Keratinocyte (primary cell): ENCODE data around the gene ST3GAL5. TPM values are rescaled to one million over a fixed set of nuclear protein-coding genes. Genes with fewer than 3 reads are reported as not detected.

Experiments used
- DNase-seq: peaks from one replicate; pipeline ENCODE4 v3.0.0-alpha.2; 2011; ENCODE audit warnings: low read depth, missing footprints, low spot score
- FAIRE-seq: peaks from 2 replicates; lab custom pipeline; 2011; peaks lifted over from hg19 to GRCh38; lab: Jason Lieb, UNC
- H2AFZ ChIP-seq: 2 replicates; pipeline ENCODE4 v1.6.0; 2012; ENCODE audit warnings: low read length, control low read depth, inconsistent platforms; ENCODE audit not compliant: control insufficient read depth
- H3K27ac ChIP-seq: 2 replicates; pipeline ENCODE4 v1.5.1; 2011; ENCODE audit warnings: low read length; ENCODE audit not compliant: control insufficient read depth, insufficient read depth
- H3K27me3 ChIP-seq: 3 replicates; pipeline ENCODE4 v1.6.0; 2011; ENCODE audit warnings: low read length; ENCODE audit not compliant: control insufficient read depth, insufficient read depth; ENCODE audit errors: extremely low read depth
- H3K36me3 ChIP-seq, 2 experiments: 2 replicates in 1 of 2; 3 replicates in 1 of 2; pipeline ENCODE4 v1.5.1; 2011; ENCODE audit warnings: low read length in 2 of 2, mild to moderate bottlenecking in 1 of 2; ENCODE audit not compliant: control insufficient read depth in 2 of 2, insufficient read depth in 2 of 2; ENCODE audit errors: extremely low read depth in 1 of 2
- H3K4me1 ChIP-seq: 3 replicates; pipeline ENCODE4 v1.5.1; 2011; ENCODE audit warnings: low read length; ENCODE audit not compliant: control insufficient read depth, insufficient read depth; ENCODE audit errors: extremely low read depth
- H3K4me2 ChIP-seq: 3 replicates; pipeline ENCODE4 v1.6.0; 2011; ENCODE audit warnings: low read depth, low read length; ENCODE audit not compliant: control insufficient read depth, insufficient read depth; ENCODE audit errors: extremely low read depth
- H3K4me3 ChIP-seq, 3 experiments: fragments of 200-600 bp in 1 of 3; sonication (generic) in 1 of 3; 2 replicates in 2 of 3; 3 replicates in 1 of 3; pipeline ENCODE4 v1.5.1; 2011 to 2016; ENCODE audit warnings: low read length in 3 of 3, mild to moderate bottlenecking in 3 of 3, control low read depth in 2 of 3, inconsistent platforms in 1 of 3, low read depth in 1 of 3, mixed read lengths in 1 of 3, mixed run types in 1 of 3, moderate library complexity in 1 of 3; ENCODE audit not compliant: control insufficient read depth in 2 of 3, insufficient read depth in 2 of 3; ENCODE audit errors: extremely low read depth in 1 of 3
- H3K79me2 ChIP-seq: 2 replicates; pipeline ENCODE4 v1.6.0; 2012; ENCODE audit warnings: low read length; ENCODE audit not compliant: control insufficient read depth, insufficient read depth
- H3K9ac ChIP-seq: 3 replicates; pipeline ENCODE4 v1.6.0; 2011; ENCODE audit warnings: low read length; ENCODE audit not compliant: control insufficient read depth, insufficient read depth; ENCODE audit errors: extremely low read depth
- H3K9me1 ChIP-seq: 3 replicates; pipeline ENCODE4 v1.6.0; 2011; ENCODE audit warnings: low read length; ENCODE audit not compliant: control insufficient read depth, insufficient read depth; ENCODE audit errors: extremely low read depth
- H3K9me3 ChIP-seq: 2 replicates; pipeline ENCODE4 v1.5.1; 2012; ENCODE audit warnings: low read depth, low read length; ENCODE audit not compliant: control insufficient read depth
- H4K20me1 ChIP-seq: 3 replicates; pipeline ENCODE4 v1.6.0; 2011; ENCODE audit warnings: low read length; ENCODE audit not compliant: control insufficient read depth, insufficient read depth; ENCODE audit errors: extremely low read depth
- EZH2 ChIP-seq: IDR thresholded peaks from one replicate; pipeline ENCODE4 v1.6.1; 2012; ENCODE audit warnings: inconsistent platforms, mild to moderate bottlenecking, low read length, moderate library complexity
- dilution Hi-C: fragments of 300-500 bp; cut with MboI; formaldehyde crosslinking; loops from one replicate; pipeline ENCODE4 v1.7.0; 2020; ENCODE audit warnings: low sequenced_read_pairs; ENCODE audit not compliant: extremely low pct_ligation_motif_present
- polyA plus RNA-seq, 5 experiments: library from polyadenylated mRNA; depleted of rRNA in 3 of 5; stranded (reverse) in 3 of 5; stranded (forward) in 1 of 5; unstranded in 1 of 5; fragments of >200 nt; gene quantifications; 1 replicate in 1 of 5; 2 replicates in 3 of 5; 3 replicates in 1 of 5; pipeline versions ENCODE4 v1.2.1 to v1.2.3, GENCODE V29; 2011 to 2012; ENCODE audit warnings: missing spikeins in 2 of 5, low read depth in 1 of 5, low replicate concordance in 1 of 5
- TF ChIP-seq, protein P1 (sequence below), 3 experiments: IDR thresholded peaks in 1 of 3; conservative IDR thresholded peaks in 1 of 3; optimal IDR thresholded peaks in 1 of 3; 2 replicates in 2 of 3; 3 replicates in 1 of 3; pipeline versions ENCODE3 to v1.5.1; 2011; ENCODE audit warnings: low read length in 3 of 3, mild to moderate bottlenecking in 3 of 3, moderate library complexity in 2 of 3, control low read depth in 1 of 3, inconsistent platforms in 1 of 3; ENCODE audit not compliant: insufficient read depth in 2 of 3; ENCODE audit errors: extremely low read depth in 1 of 3

The ST3GAL5 gene
- polyA plus RNA-seq, 1 donor (not counting 4 experiments of a cell fraction or from before 2014, with no cell fraction given) = 43.5 TPM

DNA sequence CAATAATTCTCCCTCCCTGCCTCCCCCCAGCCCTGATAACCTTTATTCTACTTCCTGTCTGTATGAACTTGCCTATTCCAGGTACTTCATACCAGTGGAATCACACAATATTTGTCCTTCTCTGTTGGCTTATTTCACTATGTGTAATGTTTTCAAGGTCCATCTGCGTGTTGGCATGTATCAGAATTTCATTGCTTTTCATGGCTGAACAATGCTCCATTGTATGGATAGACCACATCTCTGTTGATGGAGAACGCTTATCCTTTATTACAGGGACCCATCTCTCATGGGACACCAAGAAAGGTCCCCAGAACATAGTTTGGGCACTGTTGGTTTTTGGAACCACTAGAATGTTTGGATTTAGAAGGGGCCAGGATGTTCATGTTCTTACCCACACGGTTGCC, 94.8 kb downstream of the ST3GAL5 start:
- TF ChIP-seq EZH2 = no peak
- TF ChIP-seq, protein P1, sequence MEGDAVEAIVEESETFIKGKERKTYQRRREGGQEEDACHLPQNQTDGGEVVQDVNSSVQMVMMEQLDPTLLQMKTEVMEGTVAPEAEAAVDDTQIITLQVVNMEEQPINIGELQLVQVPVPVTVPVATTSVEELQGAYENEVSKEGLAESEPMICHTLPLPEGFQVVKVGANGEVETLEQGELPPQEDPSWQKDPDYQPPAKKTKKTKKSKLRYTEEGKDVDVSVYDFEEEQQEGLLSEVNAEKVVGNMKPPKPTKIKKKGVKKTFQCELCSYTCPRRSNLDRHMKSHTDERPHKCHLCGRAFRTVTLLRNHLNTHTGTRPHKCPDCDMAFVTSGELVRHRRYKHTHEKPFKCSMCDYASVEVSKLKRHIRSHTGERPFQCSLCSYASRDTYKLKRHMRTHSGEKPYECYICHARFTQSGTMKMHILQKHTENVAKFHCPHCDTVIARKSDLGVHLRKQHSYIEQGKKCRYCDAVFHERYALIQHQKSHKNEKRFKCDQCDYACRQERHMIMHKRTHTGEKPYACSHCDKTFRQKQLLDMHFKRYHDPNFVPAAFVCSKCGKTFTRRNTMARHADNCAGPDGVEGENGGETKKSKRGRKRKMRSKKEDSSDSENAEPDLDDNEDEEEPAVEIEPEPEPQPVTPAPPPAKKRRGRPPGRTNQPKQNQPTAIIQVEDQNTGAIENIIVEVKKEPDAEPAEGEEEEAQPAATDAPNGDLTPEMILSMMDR (optimal IDR thresholded peaks at IDR 0.05 in 1 of 3, IDR thresholded peaks at IDR 0.05 in 1 of 3, conservative IDR thresholded peaks at IDR 0.05 in 1 of 3; ENCODE audit: extremely low read depth in 1 of 3, insufficient read depth in 2 of 3, low read length in 3 of 3) = no peak
- Histone ChIP-seq H3K27me3 (peaks cover 23% of the 10 kb centered on the region), H3K36me3 (no peaks in the 10 kb centered on the region), H3K4me1 (peaks cover 9% of the 10 kb centered on the region), H4K20me1 (no peaks in the 10 kb centered on the region), H3K9me3 (no peaks in the 10 kb centered on the region), H3K9ac (no peak overlapping the region), H3K4me2 (no peak overlapping the region), H3K4me3 (no peak overlapping the region), H3K79me2 (no peaks in the 10 kb centered on the region), H3K27ac (no peak overlapping the region), H2AFZ (no peak overlapping the region), H3K9me1 (no peaks in the 10 kb centered on the region)
- DNase-seq (no peak), FAIRE-seq (no peak)
- dilution Hi-C loops = no loop called here

DNA sequence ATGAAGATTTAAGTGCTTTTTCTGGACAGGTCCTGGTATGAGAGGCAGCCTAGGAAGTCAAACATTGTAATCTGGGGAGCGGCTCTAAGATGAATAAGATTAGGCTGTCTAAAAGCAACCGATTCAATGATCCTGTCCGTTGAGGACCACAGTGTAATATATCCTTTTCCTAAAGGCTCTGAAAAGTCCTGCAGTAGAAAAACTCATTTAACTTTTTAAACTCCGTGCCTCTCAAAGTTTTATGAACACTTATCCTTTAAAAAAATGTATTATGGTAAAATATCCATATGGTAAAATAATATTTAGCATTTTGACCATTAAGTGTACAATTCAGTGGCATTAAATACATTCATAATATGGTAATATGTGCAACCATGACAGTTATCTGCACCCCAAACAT, 95.2 kb downstream of the ST3GAL5 start:
- Histone ChIP-seq H3K27ac (no peak overlapping the region), H3K9me3 (no peaks in the 10 kb centered on the region), H2AFZ (no peak overlapping the region), H3K4me3 (no peak overlapping the region), H3K27me3 (peaks cover 23% of the 10 kb centered on the region), H3K4me1 (peaks cover 9% of the 10 kb centered on the region), H4K20me1 (no peaks in the 10 kb centered on the region), H3K79me2 (no peaks in the 10 kb centered on the region), H3K9ac (no peak overlapping the region), H3K4me2 (no peak overlapping the region), H3K36me3 (no peaks in the 10 kb centered on the region), H3K9me1 (no peaks in the 10 kb centered on the region)
- FAIRE-seq = no peak
- TF ChIP-seq EZH2 = no peak
- TF ChIP-seq, protein P1 (optimal IDR thresholded peaks at IDR 0.05 in 1 of 3, IDR thresholded peaks at IDR 0.05 in 1 of 3, conservative IDR thresholded peaks at IDR 0.05 in 1 of 3; ENCODE audit: extremely low read depth in 1 of 3, insufficient read depth in 2 of 3, low read length in 3 of 3) = no peak
- DNase-seq = no peak
- dilution Hi-C loops = no loop called here
